IPS DF 19.7 (cell line): ENCODE results near the gene TEKT1.
"Not testable (repeated sequence)": the region's sequence is repeated elsewhere in the genome, so short reads cannot be mapped to it uniquely, and the experiment has no call there.

ENCODE experiments used
- DNase-seq: peaks from one replicate; pipeline ENCODE4 v3.0.0-alpha.2; 2013; ENCODE audit warnings: low read depth, low spot score

TEKT1 gene

GRCh38 chr17:6831661-6832263 lies at the start of gene TEKT1:
TSS of gene TEKT1 (minus strand) at chr17:6831729. CDS start at chr17:6830376, 1,353 bp downstream.
- DNase-seq: peak; percentile 84

- DNase-seq: not testable (repeated sequence)
These were observed 47.9 kb upstream of the TEKT1 start for GRCh38 chr17:6879221-6879975.

DNA sequence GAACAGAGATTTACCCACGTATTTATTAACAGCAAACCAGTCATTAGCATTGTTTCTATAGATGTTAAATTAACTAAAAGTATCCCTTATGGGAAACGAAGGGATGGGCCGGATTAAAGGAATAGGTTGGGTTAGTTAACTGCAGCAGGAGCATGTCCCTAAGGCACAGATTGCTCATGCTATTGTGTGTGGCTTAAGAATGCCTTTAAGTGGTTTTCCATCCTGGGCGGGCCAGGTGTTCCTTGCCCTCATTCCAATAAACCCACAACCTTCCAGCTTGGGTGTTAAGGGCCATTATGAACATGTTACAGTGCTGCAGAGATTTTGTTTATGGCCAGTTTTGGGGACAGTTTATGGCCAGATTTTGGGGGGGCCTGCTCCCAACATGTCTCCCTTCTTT lies 43.7 kb upstream of the TEKT1 start:
- DNase-seq: not testable (repeated sequence)

GRCh38 chr17:6872936-6873335 lies 41.4 kb upstream of the TEKT1 start:
- no peak for DNase-seq

DNA sequence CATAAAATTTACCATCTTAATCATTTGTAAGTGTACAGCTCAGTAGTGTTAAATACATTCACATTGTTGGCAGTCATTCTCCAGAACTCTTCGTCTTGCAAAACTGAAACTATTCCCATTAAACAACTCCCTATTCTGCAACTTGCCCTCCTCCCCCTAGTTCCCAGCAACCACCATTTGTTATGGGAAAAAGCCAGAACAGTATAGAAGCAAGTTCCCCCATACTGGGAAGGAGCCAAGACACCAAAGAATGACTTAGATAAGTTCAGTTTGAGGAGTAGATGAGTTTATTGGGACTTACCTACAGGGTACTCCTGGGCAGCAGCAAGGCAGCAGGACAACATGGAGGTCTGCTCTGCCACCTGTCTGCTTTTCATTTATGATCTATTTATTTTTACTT lies 39.3 kb upstream of the TEKT1 start:
- no peak for DNase-seq

DNA sequence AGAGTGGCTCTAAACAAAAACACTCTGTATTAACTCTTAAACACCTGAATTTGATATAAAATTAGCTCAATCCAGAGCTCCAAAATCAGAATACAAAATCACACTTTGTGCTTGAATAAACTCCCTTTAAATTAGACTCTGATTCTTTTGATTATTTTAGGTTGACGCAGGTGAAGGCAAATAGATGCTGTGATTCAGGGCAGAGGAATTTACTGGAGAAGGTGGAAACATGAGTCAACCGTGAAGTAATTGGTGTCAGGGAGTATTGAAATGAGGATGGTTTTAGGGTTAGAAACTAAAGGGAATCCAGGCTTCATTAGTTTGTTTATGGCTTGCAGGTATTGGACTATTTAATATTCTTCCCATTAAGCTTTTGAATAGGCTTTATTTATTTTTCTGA lies 37.1 kb upstream of the TEKT1 start:
- no peak for DNase-seq

DNA sequence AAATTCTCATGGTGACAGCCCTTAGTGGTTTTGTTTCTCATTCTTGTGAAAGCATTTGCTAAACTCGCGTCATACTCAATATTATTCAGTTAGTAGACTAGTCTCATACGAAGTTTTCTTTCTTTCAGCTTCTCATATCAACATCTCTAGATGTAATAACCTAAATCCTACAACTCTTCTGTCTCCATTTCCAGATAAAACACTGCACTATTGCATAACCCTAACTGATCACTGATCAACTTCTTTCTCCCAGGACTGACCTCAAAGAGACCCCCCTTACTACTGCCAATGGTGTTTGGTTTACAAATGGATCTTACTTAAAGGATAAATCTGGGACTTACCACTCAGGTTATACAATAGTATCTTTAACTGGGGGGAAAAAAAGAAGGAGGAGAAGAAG lies 36.3 kb upstream of the TEKT1 start:
- no peak for DNase-seq

DNA sequence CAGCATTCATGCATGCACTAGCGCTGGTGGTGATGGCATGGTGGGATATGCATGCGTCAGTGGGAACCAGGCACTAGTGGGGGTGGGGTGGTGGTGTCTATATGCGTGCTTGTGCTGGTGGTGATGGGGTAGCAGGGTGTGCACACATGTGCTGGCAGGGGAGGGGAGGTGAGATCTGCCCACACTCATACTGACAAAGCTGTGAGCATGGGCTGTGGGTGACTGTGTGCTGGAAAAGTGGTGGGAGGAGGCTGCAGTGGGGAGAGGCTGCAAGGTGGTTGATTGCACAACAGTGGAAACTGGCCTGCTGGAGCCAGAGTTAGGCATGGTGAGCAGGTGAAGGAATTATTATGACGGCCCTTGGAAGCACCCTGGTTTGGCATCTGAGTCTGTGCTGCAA lies 31.3 kb upstream of the TEKT1 start:
- no peak for DNase-seq

DNA sequence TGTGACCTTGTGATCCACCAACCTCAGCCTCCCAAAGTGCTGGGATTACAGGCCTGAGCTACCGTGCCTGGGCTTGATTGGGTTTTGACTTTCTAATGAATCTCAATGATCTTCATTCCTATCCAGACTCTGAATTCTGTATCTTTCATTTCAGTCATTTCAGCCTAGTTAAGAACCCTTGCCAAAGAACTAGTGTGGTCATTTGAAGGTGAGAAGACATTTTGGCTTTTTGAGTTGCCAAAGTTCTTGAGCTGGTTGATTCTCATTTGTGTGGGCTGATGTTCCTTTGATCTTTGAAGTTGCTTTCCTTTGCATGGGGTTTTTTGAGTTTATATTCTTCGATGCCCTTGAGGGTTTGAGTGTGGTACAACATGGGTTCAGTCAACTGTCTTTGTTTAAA lies 30.6 kb upstream of the TEKT1 start:
- no peak for DNase-seq

DNA sequence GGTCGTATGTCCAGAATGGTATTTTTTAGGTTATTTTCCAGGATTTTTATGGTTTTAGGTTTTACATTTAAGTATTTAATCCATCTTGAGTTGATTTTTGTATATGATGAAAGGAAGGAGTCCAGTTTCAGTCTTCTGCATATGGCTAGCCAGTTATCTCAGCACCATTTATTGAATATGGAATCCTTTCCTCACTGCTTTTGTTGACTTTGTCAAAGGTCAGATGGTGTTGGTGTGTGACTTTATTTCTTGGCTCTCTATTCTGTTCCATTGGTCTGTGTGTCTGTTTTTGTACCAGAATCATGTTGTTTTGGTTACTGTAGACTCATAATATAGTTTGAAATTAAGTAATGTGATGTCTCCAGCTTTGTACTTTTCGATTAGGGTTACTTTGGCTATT lies 26.4 kb upstream of the TEKT1 start:
- DNase-seq: no peak

DNA sequence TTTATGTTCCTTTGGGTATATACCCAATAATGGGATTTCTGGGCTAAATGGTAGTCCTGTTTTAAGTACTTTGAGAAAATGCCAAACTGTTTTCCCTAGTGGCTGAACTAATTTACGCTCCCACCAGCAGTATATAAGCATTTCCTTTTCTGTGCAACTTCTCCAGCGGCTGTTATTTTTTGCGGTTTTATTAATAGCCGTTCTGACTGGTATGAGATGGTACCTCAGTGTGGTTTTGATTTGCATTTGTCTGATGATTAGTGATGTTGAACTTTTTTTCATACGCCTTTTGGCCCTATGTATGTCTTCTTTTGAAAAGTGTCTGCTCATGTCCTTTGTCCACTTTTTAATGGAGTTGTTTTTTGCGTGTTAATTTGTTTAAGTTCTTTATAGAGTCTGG lies 25.8 kb upstream of the TEKT1 start:
- DNase-seq: no peak

- no peak for DNase-seq
These were observed 24.5 kb upstream of the TEKT1 start for GRCh38 chr17:6856051-6856450.

DNA sequence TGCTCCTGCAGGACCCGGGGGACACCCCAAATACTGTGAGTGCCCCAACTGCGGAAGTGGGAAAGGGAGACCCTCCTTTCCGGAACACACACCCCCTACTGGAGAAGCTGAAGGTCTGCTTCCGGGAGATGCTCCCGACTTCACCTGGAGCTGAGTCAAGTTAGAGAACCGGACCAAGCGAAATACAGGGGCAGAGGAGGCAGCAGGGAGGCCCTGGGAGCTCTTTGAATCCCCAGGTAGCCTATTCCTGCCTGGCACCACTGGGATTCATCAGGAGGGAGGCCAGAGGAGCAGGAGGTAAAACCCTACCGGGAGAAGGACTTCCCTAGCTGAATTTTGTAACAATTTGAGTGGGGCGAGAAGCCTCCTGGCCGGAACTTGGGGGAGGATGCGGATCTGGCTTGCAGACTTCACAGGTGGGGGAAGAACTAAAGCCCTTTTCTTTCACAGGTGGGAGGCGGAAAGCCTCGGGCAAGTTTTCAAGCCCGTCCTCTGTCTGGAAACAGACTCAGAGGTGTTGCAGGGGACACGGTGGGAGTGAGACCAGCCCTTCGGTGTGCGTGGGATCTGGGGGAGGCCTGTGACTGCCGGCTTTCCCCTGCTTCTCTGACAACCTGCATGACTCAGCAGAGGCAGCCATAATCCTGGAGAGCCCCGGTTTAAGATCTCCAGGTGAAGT lies 22.4 kb upstream of the TEKT1 start:
- peak; percentile 78 for DNase-seq

DNA sequence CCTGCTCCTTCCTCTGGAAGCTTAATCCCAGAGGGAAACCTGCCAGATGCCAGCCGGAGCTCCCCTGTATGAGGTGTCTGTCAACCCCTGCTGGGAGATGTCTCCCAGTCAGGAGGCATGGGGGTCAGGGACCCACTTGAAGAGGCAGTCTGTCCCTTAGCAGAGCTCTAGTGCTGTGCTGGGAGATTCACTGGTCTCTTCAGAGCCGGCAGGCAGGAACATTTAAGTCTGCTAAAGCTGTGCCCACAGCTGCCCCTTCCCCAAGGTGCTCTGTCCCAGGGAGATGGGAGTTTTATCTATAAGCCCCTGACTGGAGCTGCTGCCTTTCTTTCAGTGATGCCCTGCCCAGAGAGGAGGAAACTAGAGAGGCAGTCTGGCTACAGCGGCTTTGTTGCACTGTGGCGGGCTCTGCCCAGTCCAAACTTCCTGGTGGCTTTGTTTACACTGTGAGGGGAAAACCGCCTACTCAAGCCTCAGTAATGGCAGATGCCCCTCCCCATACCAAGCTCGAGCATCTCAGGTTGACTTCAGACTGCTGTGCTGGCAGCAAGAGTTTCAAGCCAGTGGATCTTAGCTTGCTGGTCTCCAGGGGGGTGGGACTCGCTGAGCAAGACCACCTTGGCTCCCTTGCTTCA lies 17.1 kb upstream of the TEKT1 start:
- not testable (repeated sequence) for DNase-seq

- DNase-seq: not testable (repeated sequence)
These were observed 14.6 kb upstream of the TEKT1 start for GRCh38 chr17:6846138-6846537.

DNA sequence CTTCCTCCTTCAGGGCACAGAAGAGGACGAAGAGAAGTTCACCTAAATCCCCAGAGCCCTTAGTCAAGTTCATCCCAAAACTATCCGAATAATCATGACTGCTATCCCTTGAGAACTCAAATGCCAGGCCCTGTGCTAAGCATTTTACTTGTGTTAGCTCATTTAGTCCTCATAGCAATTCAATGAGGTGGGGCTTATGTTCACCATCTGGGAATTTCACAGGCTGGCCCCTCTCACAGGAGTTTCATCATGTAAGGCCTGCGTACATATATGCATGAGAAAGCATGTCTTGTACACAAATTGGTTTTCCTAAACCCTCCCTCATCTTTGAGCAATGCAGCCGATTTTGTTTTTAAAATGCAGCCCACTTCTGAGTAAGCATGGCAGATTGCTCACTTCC lies 12.9 kb upstream of the TEKT1 start:
- not testable (repeated sequence) for DNase-seq

DNA sequence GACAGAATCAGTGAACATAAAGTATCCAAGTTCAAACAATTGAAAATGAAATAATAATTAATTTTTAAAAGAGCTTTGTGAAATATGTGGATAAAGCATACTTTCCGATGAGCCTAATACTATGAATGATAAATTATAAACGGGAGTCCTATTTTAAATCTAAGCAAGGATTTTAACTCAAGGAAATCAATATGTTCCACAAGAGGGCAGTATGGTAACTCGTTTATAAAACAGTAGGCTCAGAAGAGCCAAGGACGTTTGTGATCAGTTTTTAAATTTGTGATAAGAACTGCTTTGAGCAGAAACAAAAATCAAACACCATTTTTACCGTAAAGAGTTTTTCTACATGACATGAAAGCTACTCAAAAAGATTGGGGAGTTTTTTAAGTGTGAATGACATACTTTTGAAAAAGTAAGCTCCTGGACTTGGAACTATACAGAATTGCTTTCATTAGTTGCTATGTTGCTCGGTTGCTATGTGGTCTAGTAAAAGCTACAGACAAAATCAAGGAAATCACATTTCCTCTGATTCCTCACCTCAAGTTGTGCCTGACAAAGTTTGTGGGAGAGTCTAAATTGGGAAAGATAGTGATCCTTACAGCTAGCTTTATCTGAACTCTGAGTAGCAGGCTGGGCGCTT lies 11.8 kb upstream of the TEKT1 start:
- DNase-seq: no peak

GRCh38 chr17:6841769-6842168 lies 10.2 kb upstream of the TEKT1 start:
- DNase-seq: not testable (repeated sequence)

- no peak for DNase-seq
These were observed 1.0 kb downstream of the TEKT1 start for GRCh38 chr17:6830383-6830986.

DNA sequence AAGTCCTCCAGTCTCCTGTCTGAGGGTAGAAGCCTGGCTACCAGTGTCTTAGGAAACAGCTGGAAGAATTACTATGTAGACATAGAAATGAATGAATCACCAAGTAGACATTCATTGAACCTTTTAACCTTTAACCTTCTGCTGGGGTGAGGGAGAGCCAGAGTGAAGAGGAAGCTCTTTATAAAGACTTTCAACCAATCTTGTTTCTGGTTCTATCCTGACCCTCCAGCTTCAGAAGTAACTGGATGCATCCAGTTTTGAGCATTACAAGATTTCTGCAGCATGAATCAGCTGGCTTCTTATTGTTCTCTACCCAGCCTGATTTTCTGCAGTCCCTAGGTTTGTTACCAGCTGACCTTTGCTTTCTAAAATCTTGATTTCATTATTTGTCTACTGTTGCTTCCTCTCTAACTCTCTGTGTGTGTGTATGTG lies 8.5 kb downstream of the TEKT1 start:
- DNase-seq: no peak

DNA sequence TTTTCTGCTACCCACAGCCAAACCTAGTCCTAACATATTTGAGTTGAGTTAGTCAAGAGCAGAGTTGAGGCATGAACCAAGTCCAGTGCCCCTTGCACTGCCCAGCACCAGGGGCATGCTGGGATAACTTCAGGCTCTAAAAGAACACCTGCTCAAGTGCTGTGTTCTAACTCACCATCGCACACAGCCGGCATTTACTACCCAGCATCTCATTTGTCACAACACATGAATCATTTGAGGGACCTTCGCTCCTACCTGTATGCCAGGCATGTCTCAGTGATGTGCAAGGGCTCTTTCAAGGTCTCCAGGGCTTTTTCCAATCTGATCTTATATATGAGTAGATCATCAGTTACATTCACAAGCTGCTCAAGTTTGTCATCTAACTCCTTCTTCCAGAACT lies 12.6 kb downstream of the TEKT1 start:
- DNase-seq: no peak
